Peyer's patch (tissue), 4 donors: ENCODE results near the gene PRR19. TPM values are rescaled to one million over a fixed set of nuclear protein-coding genes. Genes with fewer than 3 reads are reported as not detected.

Experiments
- DNase-seq, 3 donors: peaks; one replicate each; pipeline ENCODE4 v3.0.0-alpha.2; 2017 to 2019
- H3K27ac ChIP-seq, 4 donors: fragments of 200-600 bp; sonication (generic); one replicate each; pipeline ENCODE4 v1.5.1; 2016 to 2019
- H3K27me3 ChIP-seq, 2 donors: fragments of 200-600 bp; sonication (generic); one replicate each; pipeline ENCODE4 v1.5.1; 2019
- H3K36me3 ChIP-seq, 3 donors: fragments of 200-600 bp; sonication (generic); one replicate each; pipeline ENCODE4 v1.5.1; 2016 to 2019
- H3K4me1 ChIP-seq, 4 donors: fragments of 200-600 bp; sonication (generic); one replicate each; pipeline ENCODE4 v1.5.1; 2016 to 2019
- H3K4me3 ChIP-seq, 4 donors: fragments of 200-600 bp; sonication (generic); 1 replicate in 3 of 4; 2 replicates in 1 of 4; pipeline ENCODE4 v1.5.1; 2016 to 2019; ENCODE audit warnings: mild to moderate bottlenecking in 1 of 4
- H3K9me3 ChIP-seq, 4 donors: fragments of 200-600 bp; sonication (generic); one replicate each; pipeline ENCODE4 v1.5.1; 2016 to 2019; ENCODE audit warnings: mild to moderate bottlenecking in 1 of 4
- POLR2A ChIP-seq, 2 donors: fragments of 450-650 bp; IDR thresholded peaks; one replicate each; pipeline ENCODE4 v1.5.1; 2017; ENCODE audit warnings: antibody characterized with exemption in 2 of 2, mild to moderate bottlenecking in 2 of 2, moderate library complexity in 2 of 2
- total RNA-seq, 4 donors: library from RNA; depleted of rRNA; stranded (reverse); fragments of >200 nt; gene quantifications; one replicate each; pipeline ENCODE4 v1.1.0, GENCODE V29; 2016
- TF ChIP-seq, protein P1 (sequence below), 6 experiments: fragments of 450-650 bp in 4 of 6; fragments of 200-600 bp in 2 of 6; sonication (generic) in 1 of 6; IDR thresholded peaks; one replicate each; pipeline ENCODE4 v1.5.1; 2017 to 2019; ENCODE audit warnings: antibody characterized with exemption in 6 of 6, mild to moderate bottlenecking in 3 of 6, moderate library complexity in 1 of 6

Gene PRR19
- total RNA-seq, 4 donors from 2014 or later, result 1.1 TPM; not detected in 2

DNA sequence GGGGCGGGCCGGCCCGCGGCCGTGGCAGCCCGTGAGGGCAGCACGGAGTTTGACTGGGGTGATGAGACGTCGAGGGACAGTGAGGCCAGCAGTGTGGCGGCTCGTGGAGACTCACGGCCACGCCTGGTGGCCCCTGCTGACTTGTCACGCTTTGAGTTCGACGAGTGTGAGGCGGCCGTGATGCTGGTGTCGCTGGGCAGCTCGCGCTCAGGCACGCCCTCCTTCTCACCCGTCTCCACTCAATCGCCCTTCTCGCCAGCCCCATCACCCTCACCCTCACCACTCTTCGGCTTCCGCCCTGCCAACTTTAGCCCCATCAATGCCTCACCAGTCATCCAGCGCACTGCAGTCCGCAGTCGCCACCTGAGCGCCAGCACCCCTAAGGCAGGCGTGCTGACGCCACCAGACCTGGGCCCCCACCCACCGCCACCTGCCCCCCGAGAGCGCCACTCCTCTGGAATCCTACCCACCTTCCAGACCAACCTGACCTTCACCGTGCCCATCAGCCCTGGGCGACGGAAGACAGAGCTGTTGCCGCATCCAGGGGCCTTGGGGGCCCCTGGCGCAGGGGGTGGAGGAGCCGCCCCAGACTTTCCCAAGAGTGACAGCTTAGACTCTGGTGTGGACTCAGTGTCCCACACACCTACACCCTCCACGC lies 28.4 kb upstream of the PRR19 start:
- H3K27me3 ChIP-seq, result no peaks in the 10 kb centered on the region
- H3K27ac ChIP-seq, result no peak overlapping the region
- TF ChIP-seq POLR2A (IDR thresholded peaks at IDR 0.05), result no peak
- TF ChIP-seq, protein P1, sequence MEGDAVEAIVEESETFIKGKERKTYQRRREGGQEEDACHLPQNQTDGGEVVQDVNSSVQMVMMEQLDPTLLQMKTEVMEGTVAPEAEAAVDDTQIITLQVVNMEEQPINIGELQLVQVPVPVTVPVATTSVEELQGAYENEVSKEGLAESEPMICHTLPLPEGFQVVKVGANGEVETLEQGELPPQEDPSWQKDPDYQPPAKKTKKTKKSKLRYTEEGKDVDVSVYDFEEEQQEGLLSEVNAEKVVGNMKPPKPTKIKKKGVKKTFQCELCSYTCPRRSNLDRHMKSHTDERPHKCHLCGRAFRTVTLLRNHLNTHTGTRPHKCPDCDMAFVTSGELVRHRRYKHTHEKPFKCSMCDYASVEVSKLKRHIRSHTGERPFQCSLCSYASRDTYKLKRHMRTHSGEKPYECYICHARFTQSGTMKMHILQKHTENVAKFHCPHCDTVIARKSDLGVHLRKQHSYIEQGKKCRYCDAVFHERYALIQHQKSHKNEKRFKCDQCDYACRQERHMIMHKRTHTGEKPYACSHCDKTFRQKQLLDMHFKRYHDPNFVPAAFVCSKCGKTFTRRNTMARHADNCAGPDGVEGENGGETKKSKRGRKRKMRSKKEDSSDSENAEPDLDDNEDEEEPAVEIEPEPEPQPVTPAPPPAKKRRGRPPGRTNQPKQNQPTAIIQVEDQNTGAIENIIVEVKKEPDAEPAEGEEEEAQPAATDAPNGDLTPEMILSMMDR (IDR thresholded peaks at IDR 0.05), result no peak
- H3K36me3 ChIP-seq, result peaks cover 0 to 37% (median 0%) of the 10 kb centered on the region in 3 donors
- DNase-seq, result peak in 2 of 3 donors; percentile 34 to 45
- no peaks in the 10 kb centered on the region for H3K9me3 ChIP-seq
- H3K4me1 ChIP-seq, result peaks cover 3 to 41% (median 17%) of the 10 kb centered on the region in 4 donors
- no peak overlapping the region for H3K4me3 ChIP-seq

DNA sequence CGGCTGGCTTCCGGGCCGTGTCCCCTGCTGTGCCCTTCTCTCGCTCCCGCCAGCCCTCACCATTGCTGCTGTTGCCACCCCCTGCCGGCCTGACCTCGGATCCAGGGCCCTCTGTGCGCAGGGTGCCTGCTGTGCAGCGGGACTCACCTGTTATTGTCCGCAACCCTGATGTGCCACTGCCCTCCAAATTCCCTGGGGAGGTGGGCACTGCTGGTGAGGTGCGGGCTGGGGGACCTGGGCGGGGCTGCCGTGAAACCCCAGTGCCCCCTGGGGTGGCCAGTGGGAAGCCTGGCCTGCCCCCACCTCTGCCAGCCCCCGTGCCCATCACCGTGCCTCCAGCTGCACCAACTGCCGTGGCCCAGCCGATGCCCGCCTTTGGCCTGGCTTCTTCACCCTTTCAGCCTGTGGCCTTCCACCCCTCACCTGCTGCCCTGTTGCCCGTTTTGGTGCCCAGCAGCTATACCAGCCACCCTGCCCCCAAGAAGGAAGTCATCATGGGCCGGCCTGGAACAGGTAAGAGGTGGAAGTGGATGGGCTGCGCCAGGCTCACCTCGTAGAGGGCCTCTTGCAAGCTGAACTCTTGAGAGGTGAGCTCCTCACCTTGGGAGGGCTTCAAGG lies 27.8 kb upstream of the PRR19 start:
- peaks cover 0 to 37% (median 0%) of the 10 kb centered on the region in 3 donors for H3K36me3 ChIP-seq
- peak overlapping the region in 1 of 4 donors; percentile 0 for H3K4me3 ChIP-seq
- H3K27ac ChIP-seq, result no peak overlapping the region
- TF ChIP-seq POLR2A (IDR thresholded peaks at IDR 0.05), result no peak
- TF ChIP-seq, protein P1 (IDR thresholded peaks at IDR 0.05), result no peak
- H3K27me3 ChIP-seq, result no peaks in the 10 kb centered on the region
- peaks cover 10 to 47% (median 21%) of the 10 kb centered on the region in 4 donors for H3K4me1 ChIP-seq
- DNase-seq, result peak in 1 of 3 donors; percentile 39
- no peaks in the 10 kb centered on the region for H3K9me3 ChIP-seq

DNA sequence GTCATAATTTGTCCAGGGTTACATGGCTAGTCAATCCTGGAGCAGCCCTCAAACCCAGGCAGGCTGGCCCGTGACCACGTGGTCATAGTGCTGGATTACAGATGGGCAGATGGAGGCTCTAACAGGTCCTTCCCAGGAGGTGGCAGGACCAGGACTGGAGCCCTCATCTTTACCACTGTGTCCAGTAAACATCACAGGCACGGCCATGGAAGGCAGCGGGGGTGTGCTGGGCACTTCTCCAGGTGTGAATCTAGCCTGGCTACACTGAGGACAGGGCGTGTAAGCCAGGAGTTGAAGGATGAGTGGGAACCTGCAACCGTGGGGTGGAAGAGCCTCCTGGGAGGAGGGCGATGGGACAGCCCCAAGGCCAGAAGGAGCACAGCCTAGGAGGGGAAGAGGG lies 26.8 kb upstream of the PRR19 start:
- TF ChIP-seq, protein P1 (IDR thresholded peaks at IDR 0.05), result no peak
- no peak for TF ChIP-seq POLR2A (IDR thresholded peaks at IDR 0.05)
- Histone ChIP-seq H3K36me3 (peaks cover 0 to 37% (median 0%) of the 10 kb centered on the region in 3 donors), H3K4me3 (no peak overlapping the region), H3K4me1 (peaks cover 11 to 50% (median 23%) of the 10 kb centered on the region in 4 donors), H3K27me3 (no peaks in the 10 kb centered on the region), H3K27ac (no peak overlapping the region), H3K9me3 (no peaks in the 10 kb centered on the region)
- DNase-seq, result peak in 1 of 3 donors; percentile 27

DNA sequence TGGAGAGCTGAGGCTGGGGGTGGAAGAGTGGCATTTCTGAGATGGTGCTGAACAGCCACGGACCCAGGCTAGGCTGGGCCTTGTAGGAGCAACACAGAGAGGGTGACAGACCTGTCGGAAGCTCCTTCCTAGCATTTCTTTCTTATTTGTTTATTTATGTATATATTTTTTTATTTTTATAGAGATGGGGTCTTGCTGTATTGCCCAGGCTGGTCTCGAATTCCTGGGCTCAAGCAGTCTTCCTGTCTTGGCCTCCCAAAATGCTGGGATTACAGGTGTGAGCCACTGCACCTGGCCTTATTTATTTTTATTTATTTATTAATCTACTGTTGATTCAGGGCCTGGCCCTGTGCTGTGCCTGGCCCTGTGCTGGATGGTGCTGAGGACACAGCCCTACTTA lies 26.4 kb upstream of the PRR19 start:
- Histone ChIP-seq H3K27me3 (no peaks in the 10 kb centered on the region), H3K9me3 (no peaks in the 10 kb centered on the region), H3K4me3 (no peak overlapping the region), H3K36me3 (peaks cover 0 to 37% (median 0%) of the 10 kb centered on the region in 3 donors), H3K27ac (no peak overlapping the region), H3K4me1 (peaks cover 11 to 47% (median 20%) of the 10 kb centered on the region in 4 donors)
- DNase-seq, result no peak
- TF ChIP-seq, protein P1 (IDR thresholded peaks at IDR 0.05), result no peak
- no peak for TF ChIP-seq POLR2A (IDR thresholded peaks at IDR 0.05)

DNA sequence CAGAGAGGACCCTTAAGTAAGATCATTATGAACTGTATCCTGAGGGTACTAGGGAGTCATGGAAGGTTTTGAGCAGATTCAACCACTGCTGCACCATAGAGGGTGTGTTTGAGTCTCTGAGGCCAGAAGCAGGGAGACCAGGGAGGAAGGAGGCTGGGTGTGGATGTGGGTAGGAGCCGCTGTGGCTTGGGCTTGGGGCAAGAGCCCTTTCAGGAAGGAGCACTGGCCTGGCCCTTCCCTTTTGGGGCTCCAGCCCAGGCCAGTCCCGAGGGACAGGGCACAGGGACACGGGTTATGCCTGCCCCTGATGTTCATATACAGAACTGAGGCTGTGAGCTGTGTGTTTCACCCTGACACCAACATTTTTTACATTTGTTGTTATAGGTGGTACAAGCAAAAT lies 25.6 kb upstream of the PRR19 start:
- Histone ChIP-seq H3K9me3 (no peaks in the 10 kb centered on the region), H3K4me1 (peaks cover 8 to 47% (median 17%) of the 10 kb centered on the region in 4 donors), H3K27me3 (no peaks in the 10 kb centered on the region), H3K27ac (peak overlapping the region in 1 of 4 donors; percentile 38), H3K36me3 (peaks cover 0 to 37% (median 0%) of the 10 kb centered on the region in 3 donors), H3K4me3 (no peak overlapping the region)
- DNase-seq, result peak in 1 of 3 donors; percentile 47
- no peak for TF ChIP-seq POLR2A (IDR thresholded peaks at IDR 0.05)
- TF ChIP-seq, protein P1 (IDR thresholded peaks at IDR 0.05), result no peak
